Natural killer cell (primary cell): ENCODE results near the gene NRP2. TPM values are rescaled to one million over a fixed set of nuclear protein-coding genes. Genes with fewer than 3 reads are reported as not detected.

ENCODE experiments used
- ATAC-seq, 3 donors: fragments of 150-1000 bp in 2 of 3; fragments of 200-7000 bp in 1 of 3; cut with Tn5 transposase; 1 replicate in 1 of 3; 2 replicates in 2 of 3; pipeline ENCODE4 v1.10.0; 2021; ENCODE audit warnings: mild to moderate bottlenecking in 2 of 3, moderate library complexity in 2 of 3
- DNase-seq, 2 donors: peaks; one replicate each; pipeline versions ENCODE4 v3.0.0 to v3.0.0-alpha.2; 2013 to 2021; ENCODE audit warnings: mixed read lengths in 1 of 2
- H3K27ac ChIP-seq: one replicate; pipeline ENCODE4 v1.5.1; 2013; ENCODE audit warnings: mild to moderate bottlenecking, low read length
- H3K27me3 ChIP-seq: one replicate; pipeline ENCODE4 v1.6.1; 2013; ENCODE audit warnings: low read length; ENCODE audit not compliant: control insufficient read depth, insufficient read depth
- H3K36me3 ChIP-seq: one replicate; pipeline ENCODE4 v1.6.1; 2013; ENCODE audit warnings: low read length; ENCODE audit not compliant: control insufficient read depth, insufficient read depth
- H3K4me1 ChIP-seq: one replicate; pipeline ENCODE4 v1.6.1; 2013; ENCODE audit warnings: low read length; ENCODE audit not compliant: control insufficient read depth, insufficient read depth
- H3K4me3 ChIP-seq: one replicate; pipeline ENCODE4 v1.5.1; 2013; ENCODE audit warnings: low read length
- H3K9me3 ChIP-seq: one replicate; pipeline ENCODE4 v1.6.1; 2013; ENCODE audit warnings: low read length; ENCODE audit not compliant: control insufficient read depth, insufficient read depth
- H3K27ac Mint-ChIP-seq, 2 donors: one replicate each; pipeline ENCODE4 v1.8.0; 2022; ENCODE audit warnings: mild to moderate bottlenecking in 2 of 2, mixed read lengths in 2 of 2, moderate library complexity in 1 of 2
- H3K27me3 Mint-ChIP-seq, 2 donors: one replicate each; pipeline ENCODE4 v1.8.0; 2022; ENCODE audit warnings: low read depth in 2 of 2, mixed read lengths in 2 of 2
- H3K36me3 Mint-ChIP-seq: one replicate; pipeline ENCODE4 v1.8.0; 2022; ENCODE audit warnings: mixed read lengths
- H3K4me1 Mint-ChIP-seq, 2 donors: one replicate each; pipeline ENCODE4 v1.8.0; 2022; ENCODE audit warnings: mixed read lengths in 2 of 2
- H3K4me3 Mint-ChIP-seq: one replicate; pipeline ENCODE4 v1.8.0; 2022; ENCODE audit warnings: mild to moderate bottlenecking, moderate library complexity, mixed read lengths
- H3K9me3 Mint-ChIP-seq, 2 donors: one replicate each; pipeline ENCODE4 v1.8.0; 2022; ENCODE audit warnings: mixed read lengths in 2 of 2
- CTCF ChIP-seq: fragments of 200-600 bp; IDR thresholded peaks from one replicate; pipeline ENCODE4 v1.8.0; 2022; ENCODE audit warnings: antibody characterized with exemption
- WGBS: methylation state at CpG from one replicate; pipeline ENCODE4 v1.1.7; 2013; ENCODE audit warnings: missing lambda C conversion rate; ENCODE audit not compliant: insufficient coverage; 5-methylcytosine and 5-hydroxymethylcytosine counted together
- intact Hi-C: fragments of 100-400 bp; cut with micrococcal nuclease; formaldehyde crosslinking; loops from one replicate; pipeline ENCODE4 v1.14.2; 2022
- total RNA-seq, 4 donors: library from RNA; stranded (reverse); fragments of 120-200 nt in 1 of 4; gene quantifications; one replicate each; pipeline versions ENCODE4 v1.2.3 to v1.2.4, GENCODE V29; 2013 to 2022

NRP2 gene
- total RNA-seq, 3 donors from 2014 or later (not counting 1 experiment from before 2014, with no cell fraction given) = 0.40 TPM; not detected in 2

DNA sequence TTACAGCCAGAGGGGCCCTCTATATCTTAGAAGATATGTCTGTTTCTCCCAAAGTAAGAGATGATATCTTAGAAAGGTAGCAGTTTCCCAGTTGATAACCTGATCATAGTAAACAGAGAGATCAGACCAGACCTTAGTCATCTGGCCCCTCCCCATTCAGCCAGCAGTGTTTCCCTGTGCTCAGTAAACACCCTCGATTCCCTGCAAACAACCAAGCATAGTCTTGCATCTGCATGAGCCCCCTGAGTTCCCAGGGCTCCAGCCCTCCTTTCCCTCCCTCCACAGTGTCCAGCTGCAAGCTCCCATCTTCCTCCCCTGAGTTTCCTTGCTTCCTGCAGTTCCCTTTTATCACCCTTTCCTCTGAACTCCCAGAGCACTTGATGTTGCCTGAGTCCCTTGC is 20.3 kb downstream of the NRP2 start:
- Histone ChIP-seq H3K4me3 (no peak overlapping the region), H3K27ac (no peak overlapping the region), H3K4me1 (peaks cover 25% of the 10 kb centered on the region), H3K9me3 (no peaks in the 10 kb centered on the region), H3K27me3 (no peaks in the 10 kb centered on the region), H3K36me3 (no peaks in the 10 kb centered on the region)
- 84% methylated on average over 1 of the region's 1 CpG for WGBS
- H3K27me3 Mint-ChIP-seq = peaks cover 0 to 7% of the 10 kb centered on the region in 2 donors
- DNase-seq = no peak
- intact Hi-C loops = no loop called here
- ATAC-seq = no peak
- no peak overlapping the region for H3K27ac Mint-ChIP-seq
- no peaks in the 10 kb centered on the region for H3K36me3 Mint-ChIP-seq
- H3K4me3 Mint-ChIP-seq = no peak overlapping the region
- TF ChIP-seq CTCF = no peak
- no peaks in the 10 kb centered on the region for H3K9me3 Mint-ChIP-seq
- H3K4me1 Mint-ChIP-seq = peaks cover 6 to 7% of the 10 kb centered on the region in 2 donors

- Histone ChIP-seq H3K27ac (no peak overlapping the region), H3K4me1 (peaks cover 31% of the 10 kb centered on the region), H3K9me3 (no peaks in the 10 kb centered on the region), H3K36me3 (no peaks in the 10 kb centered on the region), H3K4me3 (no peak overlapping the region), H3K27me3 (no peaks in the 10 kb centered on the region)
- WGBS = 93% methylated on average over 7 of the region's 8 CpGs
- ATAC-seq (no peak), DNase-seq (no peak)
- H3K4me3 Mint-ChIP-seq = no peak overlapping the region
- intact Hi-C loops = no loop called here
- no peak overlapping the region for H3K27ac Mint-ChIP-seq
- peaks cover 6 to 7% of the 10 kb centered on the region in 2 donors for H3K4me1 Mint-ChIP-seq
- peaks cover 0 to 7% of the 10 kb centered on the region in 2 donors for H3K27me3 Mint-ChIP-seq
- H3K36me3 Mint-ChIP-seq = no peaks in the 10 kb centered on the region
- TF ChIP-seq CTCF = no peak
- no peaks in the 10 kb centered on the region for H3K9me3 Mint-ChIP-seq
Observed at GRCh38 chr2:205703471-205704126, 21.3 kb downstream of the NRP2 start.

DNA sequence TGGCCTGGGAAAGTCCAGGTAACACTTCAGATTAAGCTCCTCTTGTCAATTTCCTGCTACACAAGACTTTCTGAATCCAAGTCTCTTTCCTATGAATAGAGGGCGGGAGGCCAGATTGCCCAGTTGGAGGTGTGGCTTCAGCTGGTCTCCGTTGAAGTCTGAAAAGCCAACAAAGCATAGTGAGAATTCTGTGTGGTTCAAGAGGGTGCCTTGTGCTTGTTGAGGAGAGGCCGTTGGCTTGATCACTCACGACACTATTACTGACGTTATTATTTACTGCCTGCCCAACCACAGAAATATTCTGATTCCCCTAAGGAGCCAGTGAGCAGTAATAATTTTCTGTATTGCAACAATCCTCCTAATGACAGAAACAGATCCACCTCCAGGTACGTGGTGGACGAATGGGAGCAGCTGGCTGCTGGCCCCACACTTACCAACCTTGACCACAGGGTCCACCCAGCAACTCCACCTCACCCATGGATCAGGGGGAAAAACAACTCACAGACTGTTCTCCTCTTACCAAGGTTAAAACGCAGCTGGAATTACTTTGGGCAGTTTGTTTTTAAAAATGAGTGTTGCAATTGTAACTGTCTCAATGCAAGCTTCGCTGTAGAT is 21.9 kb downstream of the NRP2 start:
- no peak overlapping the region for H3K27ac Mint-ChIP-seq
- Histone ChIP-seq H3K4me1 (peaks cover 31% of the 10 kb centered on the region), H3K4me3 (no peak overlapping the region), H3K9me3 (no peaks in the 10 kb centered on the region), H3K36me3 (no peaks in the 10 kb centered on the region), H3K27ac (no peak overlapping the region), H3K27me3 (no peaks in the 10 kb centered on the region)
- no peak overlapping the region for H3K4me3 Mint-ChIP-seq
- intact Hi-C loops = no loop called here
- DNase-seq = no peak
- H3K9me3 Mint-ChIP-seq = no peaks in the 10 kb centered on the region
- H3K4me1 Mint-ChIP-seq = peaks cover 6 to 7% of the 10 kb centered on the region in 2 donors
- TF ChIP-seq CTCF = no peak
- no peak for ATAC-seq
- 84% methylated on average over 8 of the region's 9 CpGs for WGBS
- H3K27me3 Mint-ChIP-seq = peaks cover 0 to 2% of the 10 kb centered on the region in 2 donors
- no peaks in the 10 kb centered on the region for H3K36me3 Mint-ChIP-seq
